GM21529 (cell line): Measurements from ENCODE around the gene PYM1.
"Not testable (repeated sequence)": the region's sequence is repeated elsewhere in the genome, so short reads cannot be mapped to it uniquely, and the experiment has no call there.

ENCODE experiments used
- ATAC-seq: cut with Tn5 transposase; IDR thresholded peaks from one replicate; pipeline ENCODE4 v1.9.1; 2021; ENCODE audit not compliant: unreplicated experiment

The PYM1 gene

GRCh38 chr12:55940065-55940732 lies 12.5 kb upstream of the PYM1 start:
- ATAC-seq: peak; percentile 97

GRCh38 chr12:55938826-55939501 lies 11.3 kb upstream of the PYM1 start:
- ATAC-seq: no peak

GRCh38 chr12:55937981-55938380 lies 10.3 kb upstream of the PYM1 start:
- no peak for ATAC-seq

- no peak for ATAC-seq
Observed at GRCh38 chr12:55935738-55936151, 8.1 kb upstream of the PYM1 start.

- ATAC-seq: no peak
Observed at GRCh38 chr12:55934773-55935172, 7.1 kb upstream of the PYM1 start.

GRCh38 chr12:55933799-55934742 lies 6.4 kb upstream of the PYM1 start:
- ATAC-seq: no peak

GRCh38 chr12:55933169-55933798 lies 5.6 kb upstream of the PYM1 start:
- ATAC-seq: no peak

GRCh38 chr12:55932551-55932910 lies 4.8 kb upstream of the PYM1 start:
- ATAC-seq: no peak

- ATAC-seq: no peak
Observed at GRCh38 chr12:55931780-55932550, 4.3 kb upstream of the PYM1 start.

GRCh38 chr12:55931317-55931779 lies 3.7 kb upstream of the PYM1 start:
- ATAC-seq: no peak

GRCh38 chr12:55930771-55931316 lies 3.1 kb upstream of the PYM1 start, which contains the start of gene DGKA:
TSS of gene DGKA (plus strand) at chr12:55931162. CDS start at chr12:55936504, 5,342 bp downstream.
- peak; percentile 22 for ATAC-seq

GRCh38 chr12:55929306-55929791 lies 1.7 kb upstream of the PYM1 start:
- peak; percentile 37 for ATAC-seq

GRCh38 chr12:55926738-55927587 lies 731 bp downstream of the PYM1 start:
- ATAC-seq: peak; percentile 38

GRCh38 chr12:55925870-55926737 lies 1.6 kb downstream of the PYM1 start:
- peak; percentile 4 for ATAC-seq

GRCh38 chr12:55925371-55925770 lies 2.3 kb downstream of the PYM1 start:
- no peak for ATAC-seq

GRCh38 chr12:55923648-55924047 lies 4.0 kb downstream of the PYM1 start:
- ATAC-seq: not testable (repeated sequence)

GRCh38 chr12:55922126-55922525 lies 5.6 kb downstream of the PYM1 start:
- ATAC-seq: no peak

GRCh38 chr12:55919032-55919431 lies 8.7 kb downstream of the PYM1 start:
- ATAC-seq: not testable (repeated sequence)
